Non-pigmented ciliary epithelial cell (primary cell): ENCODE data around the gene ZDHHC23.
A peak's percentile ranks its signal among the peaks of the same experiment; 100 is the strongest.

Experiments
- DNase-seq: peaks from one replicate; pipeline ENCODE4 v3.0.0-alpha.2; 2010; ENCODE audit warnings: low read depth

The ZDHHC23 gene

GRCh38 chr3:113947372-113948014 lies at the start of gene ZDHHC23:
ZDHHC23 (plus strand) TSS chr3:113948013; CDS start chr3:113948803, 790 bp downstream.
- no peak for DNase-seq

GRCh38 chr3:113898892-113899291 lies 48.9 kb upstream of the ZDHHC23 start:
- peak; percentile 10 for DNase-seq

- no peak for DNase-seq
These were observed 41.2 kb upstream of the ZDHHC23 start for GRCh38 chr3:113906568-113907140.

GRCh38 chr3:113908133-113908532 lies 39.7 kb upstream of the ZDHHC23 start:
- no peak for DNase-seq

GRCh38 chr3:113910966-113911365 lies 36.8 kb upstream of the ZDHHC23 start:
- DNase-seq: no peak

GRCh38 chr3:113912552-113913236 lies 35.1 kb upstream of the ZDHHC23 start:
- peak; percentile 27 for DNase-seq

GRCh38 chr3:113914646-113915045 lies 33.2 kb upstream of the ZDHHC23 start:
- DNase-seq: peak; percentile 51

GRCh38 chr3:113927556-113927955 lies 20.3 kb upstream of the ZDHHC23 start:
- DNase-seq: no peak

- no peak for DNase-seq
These were observed 982 bp upstream of the ZDHHC23 start for GRCh38 chr3:113946831-113947230.

- DNase-seq: no peak
These were observed 453 bp downstream of the ZDHHC23 start for GRCh38 chr3:113948015-113948917.

- DNase-seq: no peak
These were observed 5.1 kb downstream of the ZDHHC23 start for GRCh38 chr3:113952921-113953320.

- DNase-seq: no peak
These were observed 5.9 kb downstream of the ZDHHC23 start for GRCh38 chr3:113953677-113954076.

GRCh38 chr3:113954091-113954685 lies 6.4 kb downstream of the ZDHHC23 start:
- no peak for DNase-seq

GRCh38 chr3:113963879-113964278 lies 16.1 kb downstream of the ZDHHC23 start:
- no peak for DNase-seq

- DNase-seq: no peak
These were observed 18.4 kb downstream of the ZDHHC23 start for GRCh38 chr3:113966172-113966571.

GRCh38 chr3:113968986-113969385 lies 21.2 kb downstream of the ZDHHC23 start:
- no peak for DNase-seq

GRCh38 chr3:113977822-113978221 lies 30.0 kb downstream of the ZDHHC23 start:
- DNase-seq: no peak

- DNase-seq: no peak
These were observed 32.1 kb downstream of the ZDHHC23 start for GRCh38 chr3:113979916-113980315.

- DNase-seq: no peak
These were observed 34.0 kb downstream of the ZDHHC23 start for GRCh38 chr3:113981803-113982202.

- no peak for DNase-seq
These were observed 35.7 kb downstream of the ZDHHC23 start for GRCh38 chr3:113983544-113983943.

- no peak for DNase-seq
These were observed 37.7 kb downstream of the ZDHHC23 start for GRCh38 chr3:113985541-113985940.

GRCh38 chr3:114005481-114005880 lies 57.7 kb downstream of the ZDHHC23 start:
- no peak for DNase-seq
